NCI-H460 (cell line): ENCODE data around the gene TMSB4X. TPM values are rescaled to one million over a fixed set of nuclear protein-coding genes. Genes with fewer than 3 reads are reported as not detected.
A peak's percentile ranks its signal among the peaks of the same experiment; 100 is the strongest.
"Not testable (repeated sequence)": the region's sequence is repeated elsewhere in the genome, so short reads cannot be mapped to it uniquely, and the experiment has no call there.

Source experiments
- DNase-seq: peaks from one replicate; pipeline ENCODE4 v3.0.0-alpha.2; 2016; ENCODE audit warnings: low read depth; ENCODE audit errors: extremely low read depth
- polyA plus RNA-seq: library from polyadenylated mRNA; depleted of rRNA; stranded (reverse); fragments of >200 nt; gene quantifications from 2 replicates; pipeline ENCODE4 v1.2.3, GENCODE V29; 2014; cell fraction: nucleus; rRNA removed
- total RNA-seq: library from RNA; depleted of rRNA; stranded (reverse); fragments of >200 nt; shearing (Covaris generic); gene quantifications from 2 replicates; pipeline ENCODE4 v1.2.3, GENCODE V29; 2014; rRNA removed

The TMSB4X gene
- total RNA-seq: 1,028 and 1,226 TPM in 2 replicates
- 1,247 and 1,697 TPM in 2 replicates for polyA plus RNA-seq

- peak; percentile 84 for DNase-seq
Observed at GRCh38 chrX:12974796-12975669, at the start of gene TMSB4X. Gene TMSB4X, plus strand, starts transcription at chrX:12975110.

GRCh38 chrX:12929701-12930100 lies 45.2 kb upstream of the TMSB4X start:
- DNase-seq: no peak

- DNase-seq: no peak
Observed at GRCh38 chrX:12930150-12930549, 44.8 kb upstream of the TMSB4X start.

- DNase-seq: no peak
Observed at GRCh38 chrX:12932244-12932643, 42.7 kb upstream of the TMSB4X start.

- no peak for DNase-seq
Observed at GRCh38 chrX:12934850-12935249, 40.1 kb upstream of the TMSB4X start.

- DNase-seq: no peak
Observed at GRCh38 chrX:12936947-12937346, 38.0 kb upstream of the TMSB4X start.

- DNase-seq: not testable (repeated sequence)
Observed at GRCh38 chrX:12940471-12940870, 34.4 kb upstream of the TMSB4X start.

- not testable (repeated sequence) for DNase-seq
Observed at GRCh38 chrX:12943592-12943991, 31.3 kb upstream of the TMSB4X start.

- DNase-seq: not testable (repeated sequence)
Observed at GRCh38 chrX:12944452-12944851, 30.5 kb upstream of the TMSB4X start.

GRCh38 chrX:12945494-12945893 lies 29.4 kb upstream of the TMSB4X start:
- DNase-seq: no peak

GRCh38 chrX:12946406-12946805 lies 28.5 kb upstream of the TMSB4X start:
- no peak for DNase-seq

GRCh38 chrX:12946838-12947544 lies 27.9 kb upstream of the TMSB4X start:
- peak; percentile 77 for DNase-seq

- DNase-seq: no peak
Observed at GRCh38 chrX:12947545-12948235, 27.2 kb upstream of the TMSB4X start.

GRCh38 chrX:12948495-12948894 lies 26.4 kb upstream of the TMSB4X start:
- no peak for DNase-seq

- DNase-seq: no peak
Observed at GRCh38 chrX:12949205-12949926, 25.5 kb upstream of the TMSB4X start.

GRCh38 chrX:12949927-12950656 lies 24.8 kb upstream of the TMSB4X start:
- DNase-seq: peak; percentile 78

- no peak for DNase-seq
Observed at GRCh38 chrX:12950851-12951594, 23.9 kb upstream of the TMSB4X start.

- DNase-seq: no peak
Observed at GRCh38 chrX:12951595-12951975, 23.3 kb upstream of the TMSB4X start.

GRCh38 chrX:12953420-12953819 lies 21.5 kb upstream of the TMSB4X start:
- DNase-seq: no peak
